Osteocyte (in vitro differentiated cells): ENCODE measurements around the gene MEMO1. TPM values are rescaled to one million over a fixed set of nuclear protein-coding genes. Genes with fewer than 3 reads are reported as not detected.
"Not testable (repeated sequence)": the region's sequence is repeated elsewhere in the genome, so short reads cannot be mapped to it uniquely, and the experiment has no call there.

Experiments
- DNase-seq: peaks from one replicate; pipeline ENCODE4 v3.0.0; 2021; ENCODE audit warnings: mixed read lengths; ENCODE audit not compliant: unreplicated experiment; ENCODE audit errors: extremely low spot score
- H3K27ac Mint-ChIP-seq: one replicate; pipeline ENCODE4 v1.8.0; 2021; ENCODE audit warnings: mild to moderate bottlenecking, mixed read lengths; ENCODE audit not compliant: unreplicated experiment
- H3K27me3 Mint-ChIP-seq: one replicate; pipeline ENCODE4 v1.8.0; 2021; ENCODE audit warnings: mixed read lengths; ENCODE audit not compliant: unreplicated experiment
- H3K36me3 Mint-ChIP-seq: one replicate; pipeline ENCODE4 v1.8.0; 2021; ENCODE audit warnings: mixed read lengths; ENCODE audit not compliant: unreplicated experiment
- H3K4me1 Mint-ChIP-seq: one replicate; pipeline ENCODE4 v1.8.0; 2021; ENCODE audit warnings: mixed read lengths; ENCODE audit not compliant: unreplicated experiment
- H3K4me3 Mint-ChIP-seq: one replicate; pipeline ENCODE4 v1.8.0; 2021; ENCODE audit warnings: mild to moderate bottlenecking, moderate library complexity, mixed read lengths; ENCODE audit not compliant: unreplicated experiment
- H3K9me3 Mint-ChIP-seq: one replicate; pipeline ENCODE4 v1.8.0; 2021; ENCODE audit warnings: mixed read lengths; ENCODE audit not compliant: unreplicated experiment
- total RNA-seq: library from RNA; stranded (reverse); gene quantifications from 2 replicates; pipeline ENCODE4 v1.2.1, GENCODE V29; 2021
- TF ChIP-seq, protein P1 (sequence below): fragments of 200-600 bp; sonication (generic); IDR thresholded peaks from 2 replicates; pipeline ENCODE4 v1.5.0; 2021; ENCODE audit warnings: antibody characterized with exemption, mild to moderate bottlenecking, moderate library complexity

The MEMO1 gene
- total RNA-seq, 1 donor from 2014 or later: 48.1 TPM

DNA sequence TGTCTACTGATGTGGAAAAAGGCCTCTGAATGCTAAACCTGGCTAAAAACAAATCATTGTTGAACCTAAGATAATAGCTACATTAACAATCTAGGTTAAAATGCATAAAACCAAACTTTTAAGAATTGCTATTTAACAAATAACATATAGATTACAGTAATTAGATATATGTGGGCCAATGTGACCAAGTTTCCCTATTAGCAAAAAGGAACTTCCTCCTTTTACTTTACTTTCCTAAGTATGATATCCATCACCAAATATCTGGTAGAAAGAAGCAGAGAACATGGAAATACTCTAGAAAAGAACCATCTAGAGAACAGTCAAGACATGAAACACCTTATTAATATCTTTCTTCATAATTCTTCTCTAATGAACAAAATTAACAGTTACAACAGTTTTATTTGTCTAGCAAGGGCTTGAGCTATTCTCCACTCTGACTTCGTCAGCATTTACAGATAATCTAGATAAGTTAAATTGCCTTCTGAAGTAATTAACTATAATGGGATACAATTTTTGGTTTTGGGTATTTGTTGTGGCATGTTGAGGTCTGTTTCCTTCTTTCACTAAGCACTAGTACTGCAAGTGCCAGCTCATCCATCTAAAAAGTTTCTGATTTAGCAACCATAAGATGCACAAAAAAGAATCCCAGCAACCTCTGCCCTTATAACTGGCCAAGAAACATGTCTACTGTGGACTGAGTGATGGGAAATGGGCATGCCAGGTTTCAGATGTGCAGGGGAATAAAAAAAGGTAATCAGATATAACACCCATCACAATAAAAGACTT is 53.3 kb downstream of the MEMO1 start:
- Mint-ChIP-seq H3K4me1 (peaks cover 8% of the 10 kb centered on the region), H3K36me3 (peaks cover 5% of the 10 kb centered on the region), H3K27me3 (no peaks in the 10 kb centered on the region), H3K4me3 (no peak overlapping the region), H3K9me3 (no peaks in the 10 kb centered on the region), H3K27ac (no peak overlapping the region)
- DNase-seq: no peak
- TF ChIP-seq, protein P1, sequence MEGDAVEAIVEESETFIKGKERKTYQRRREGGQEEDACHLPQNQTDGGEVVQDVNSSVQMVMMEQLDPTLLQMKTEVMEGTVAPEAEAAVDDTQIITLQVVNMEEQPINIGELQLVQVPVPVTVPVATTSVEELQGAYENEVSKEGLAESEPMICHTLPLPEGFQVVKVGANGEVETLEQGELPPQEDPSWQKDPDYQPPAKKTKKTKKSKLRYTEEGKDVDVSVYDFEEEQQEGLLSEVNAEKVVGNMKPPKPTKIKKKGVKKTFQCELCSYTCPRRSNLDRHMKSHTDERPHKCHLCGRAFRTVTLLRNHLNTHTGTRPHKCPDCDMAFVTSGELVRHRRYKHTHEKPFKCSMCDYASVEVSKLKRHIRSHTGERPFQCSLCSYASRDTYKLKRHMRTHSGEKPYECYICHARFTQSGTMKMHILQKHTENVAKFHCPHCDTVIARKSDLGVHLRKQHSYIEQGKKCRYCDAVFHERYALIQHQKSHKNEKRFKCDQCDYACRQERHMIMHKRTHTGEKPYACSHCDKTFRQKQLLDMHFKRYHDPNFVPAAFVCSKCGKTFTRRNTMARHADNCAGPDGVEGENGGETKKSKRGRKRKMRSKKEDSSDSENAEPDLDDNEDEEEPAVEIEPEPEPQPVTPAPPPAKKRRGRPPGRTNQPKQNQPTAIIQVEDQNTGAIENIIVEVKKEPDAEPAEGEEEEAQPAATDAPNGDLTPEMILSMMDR: no peak

DNA sequence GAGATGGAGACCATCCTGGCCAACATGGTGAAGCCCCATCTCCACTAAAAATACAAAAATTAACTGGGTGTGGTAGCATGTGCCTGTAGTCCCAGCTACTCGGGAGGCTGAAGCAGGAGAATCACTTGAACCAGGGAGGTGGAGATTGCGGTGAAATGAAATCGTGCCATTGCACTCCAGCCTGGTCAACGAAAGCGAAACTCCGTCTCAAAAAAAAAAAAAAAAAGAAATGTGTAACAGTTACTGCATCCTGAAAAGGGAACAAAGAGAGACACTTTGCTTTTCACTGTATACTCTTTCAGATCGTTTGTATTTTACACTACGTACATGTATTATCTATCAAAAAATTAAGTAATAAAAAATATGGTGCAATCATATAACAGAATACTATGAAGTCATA is 53.9 kb downstream of the MEMO1 start:
- not testable (repeated sequence) for DNase-seq, H3K27me3 Mint-ChIP-seq, H3K27ac Mint-ChIP-seq, H3K4me1 Mint-ChIP-seq, H3K9me3 Mint-ChIP-seq, H3K4me3 Mint-ChIP-seq, H3K36me3 Mint-ChIP-seq

DNA sequence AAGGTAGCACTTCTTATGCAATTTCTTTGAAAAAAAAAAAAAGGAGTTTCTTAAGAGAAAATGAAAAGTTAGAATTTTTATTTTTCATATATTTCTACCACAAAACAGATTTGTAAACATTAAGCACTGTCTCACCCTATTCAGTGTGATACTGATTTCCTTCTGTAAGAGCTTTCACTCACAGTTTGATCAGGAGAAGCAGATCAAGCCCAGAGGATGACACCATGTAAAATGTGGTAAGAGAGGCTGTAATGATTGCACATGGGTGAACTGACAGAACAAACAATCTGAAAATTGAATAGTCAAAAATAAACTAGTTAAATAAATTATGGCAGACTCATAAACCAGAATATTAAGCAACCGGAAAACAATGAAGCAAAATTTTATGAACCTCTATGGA is 54.5 kb downstream of the MEMO1 start:
- TF ChIP-seq, protein P1: no peak
- DNase-seq: no peak
- Mint-ChIP-seq H3K4me3 (no peak overlapping the region), H3K4me1 (peaks cover 11% of the 10 kb centered on the region), H3K36me3 (peaks cover 5% of the 10 kb centered on the region), H3K9me3 (no peaks in the 10 kb centered on the region), H3K27ac (no peak overlapping the region), H3K27me3 (no peaks in the 10 kb centered on the region)

DNA sequence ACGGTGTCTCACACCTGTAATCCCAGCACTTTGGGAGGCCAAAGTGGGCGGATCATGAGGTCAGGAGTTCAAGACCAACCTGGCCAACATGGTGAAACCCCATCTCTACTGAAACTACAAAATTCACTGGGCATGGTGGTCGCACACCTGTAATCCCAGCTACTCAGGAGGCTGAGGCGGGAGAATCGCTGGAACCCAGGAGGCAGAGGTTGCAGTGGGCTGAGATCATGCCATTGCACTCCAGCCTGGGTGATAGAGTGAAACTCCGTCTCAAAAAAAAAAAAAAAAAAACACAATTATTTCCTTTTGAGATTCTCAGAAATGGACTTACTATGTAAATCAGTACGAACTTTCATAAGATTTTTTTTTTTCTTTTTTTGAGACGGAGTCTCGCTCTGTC is 57.7 kb downstream of the MEMO1 start:
- H3K9me3 Mint-ChIP-seq, H3K27ac Mint-ChIP-seq, H3K36me3 Mint-ChIP-seq, H3K4me3 Mint-ChIP-seq, H3K4me1 Mint-ChIP-seq, DNase-seq, H3K27me3 Mint-ChIP-seq: not testable (repeated sequence)

DNA sequence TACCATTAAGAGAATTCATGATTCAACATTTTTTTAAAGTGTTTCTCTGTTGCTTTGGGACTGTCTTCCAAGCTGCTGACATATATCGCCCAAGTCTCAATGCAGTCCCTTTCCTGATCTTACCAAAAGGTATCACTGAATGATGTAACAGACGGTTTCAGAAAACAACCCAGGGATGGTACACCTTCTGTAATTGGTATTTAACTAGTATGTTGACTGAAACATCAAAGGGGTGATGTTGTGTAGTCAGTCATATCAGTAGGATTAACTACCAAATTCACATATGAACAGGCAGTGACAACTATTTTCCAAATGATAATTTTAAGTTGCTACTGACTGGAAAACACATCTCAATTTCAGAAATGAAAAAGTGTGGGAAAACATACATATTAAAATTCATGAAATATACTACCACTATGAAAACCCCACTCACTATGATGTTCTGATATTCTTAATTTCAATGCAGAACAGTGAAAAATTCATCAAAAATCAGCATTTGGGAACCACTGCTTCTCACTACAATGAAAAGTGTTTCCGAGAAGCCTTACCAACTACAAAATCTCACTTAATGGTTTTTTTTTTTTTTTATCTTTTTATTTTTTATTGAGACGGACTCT is 59.8 kb downstream of the MEMO1 start:
- H3K4me3 Mint-ChIP-seq: no peak overlapping the region
- peaks cover 4% of the 10 kb centered on the region for H3K36me3 Mint-ChIP-seq
- no peak for DNase-seq
- H3K27me3 Mint-ChIP-seq: no peaks in the 10 kb centered on the region
- no peak overlapping the region for H3K27ac Mint-ChIP-seq
- H3K9me3 Mint-ChIP-seq: no peaks in the 10 kb centered on the region
- TF ChIP-seq, protein P1: no peak
- H3K4me1 Mint-ChIP-seq: peaks cover 4% of the 10 kb centered on the region

DNA sequence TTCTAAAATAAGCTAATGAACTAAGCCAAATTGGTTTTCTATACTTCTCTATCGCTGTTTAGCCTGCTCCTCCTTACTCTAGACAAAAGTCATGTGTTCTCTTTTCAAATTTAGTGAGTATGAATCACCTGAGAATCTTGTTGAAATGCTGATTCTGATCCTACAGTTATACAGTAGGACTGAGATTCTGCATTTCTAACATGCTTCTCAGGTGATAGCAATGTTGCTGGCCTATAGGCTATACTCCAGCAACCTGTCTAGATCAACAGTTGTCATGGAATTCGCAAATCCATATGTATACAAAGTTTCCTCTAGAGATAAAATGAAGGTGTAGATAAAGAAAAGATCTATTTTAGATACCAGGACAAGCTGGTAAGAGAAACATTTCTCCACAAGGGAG is 62.9 kb downstream of the MEMO1 start:
- no peak for DNase-seq
- H3K4me3 Mint-ChIP-seq: no peak overlapping the region
- H3K4me1 Mint-ChIP-seq: peaks cover 4% of the 10 kb centered on the region
- no peak overlapping the region for H3K27ac Mint-ChIP-seq
- TF ChIP-seq, protein P1: no peak
- H3K36me3 Mint-ChIP-seq: peaks cover 2% of the 10 kb centered on the region
- H3K27me3 Mint-ChIP-seq: no peaks in the 10 kb centered on the region
- no peaks in the 10 kb centered on the region for H3K9me3 Mint-ChIP-seq
